KMS-11 (cell line): ENCODE data around the gene SAG.
A peak's percentile ranks its signal among the peaks of the same experiment; 100 is the strongest.

Experiments used
- H2AFZ ChIP-seq: fragments of 200-600 bp; sonication (generic); 2 replicates; pipeline ENCODE4 v1.6.1; 2016; ENCODE audit warnings: antibody characterized with exemption, mixed run types, low read depth
- H3K27ac ChIP-seq: fragments of 200-600 bp; sonication (generic); 2 replicates; pipeline ENCODE4 v1.6.1; 2016; ENCODE audit warnings: mild to moderate bottlenecking, mixed run types
- H3K27me3 ChIP-seq: fragments of 200-600 bp; sonication (generic); 2 replicates; pipeline ENCODE4 v1.6.1; 2017; ENCODE audit warnings: mild to moderate bottlenecking, low read depth, mixed run types, moderate library complexity; ENCODE audit not compliant: insufficient read depth
- H3K36me3 ChIP-seq: fragments of 200-600 bp; sonication (generic); 2 replicates; pipeline ENCODE4 v1.6.1; 2017; ENCODE audit warnings: mild to moderate bottlenecking, mixed run types; ENCODE audit not compliant: insufficient read depth
- H3K4me1 ChIP-seq: fragments of 200-600 bp; sonication (generic); 2 replicates; pipeline ENCODE4 v1.6.1; 2016; ENCODE audit warnings: mild to moderate bottlenecking, low read depth, mixed run types; ENCODE audit not compliant: poor library complexity, severe bottlenecking
- H3K4me2 ChIP-seq: fragments of 200-600 bp; sonication (generic); 2 replicates; pipeline ENCODE4 v1.7.0; 2016; ENCODE audit warnings: mild to moderate bottlenecking, mixed run types
- H3K4me3 ChIP-seq: fragments of 200-600 bp; sonication (generic); IDR thresholded peaks from 2 replicates; pipeline ENCODE4 v1.6.1; 2017; ENCODE audit warnings: low read depth, low read length, mixed read lengths; ENCODE audit not compliant: insufficient read depth
- H3K79me2 ChIP-seq: fragments of 200-600 bp; sonication (generic); 2 replicates; pipeline ENCODE4 v1.6.1; 2016; ENCODE audit warnings: low read depth, mixed run types; ENCODE audit not compliant: insufficient read depth
- H3K9ac ChIP-seq: fragments of 200-600 bp; sonication (generic); 2 replicates; pipeline ENCODE4 v1.6.1; 2016; ENCODE audit warnings: mild to moderate bottlenecking, mixed run types
- H4K20me1 ChIP-seq: fragments of 200-600 bp; sonication (generic); 2 replicates; pipeline ENCODE4 v1.6.1; 2016; ENCODE audit warnings: mild to moderate bottlenecking, mixed run types; ENCODE audit not compliant: insufficient read depth
- CTCF ChIP-seq: fragments of 200-600 bp; sonication (generic); conservative IDR thresholded peaks from 2 replicates; pipeline ENCODE4 v1.6.1; 2017; ENCODE audit warnings: low read depth, mild to moderate bottlenecking, antibody characterized with exemption, low read length, moderate library complexity, mixed read lengths

Gene SAG

GRCh38 chr2:233353769-233354499 lies 46.3 kb downstream of the SAG start, which contains the start of gene DGKD:
TSS of gene DGKD (plus strand) at chr2:233354494. CDS start at chr2:233354519, 25 bp downstream.
- TF ChIP-seq CTCF = peak; percentile 51
- H4K20me1 ChIP-seq = no peaks in the 10 kb centered on the region
- no peaks in the 10 kb centered on the region for H3K36me3 ChIP-seq
- peak within 1 kb of the TSS; percentile 35; the same call in 1 of the 2 replicates for H3K27ac ChIP-seq
- peak within 1 kb of the TSS; percentile 91 for H3K4me2 ChIP-seq
- no peaks in the 10 kb centered on the region for H3K27me3 ChIP-seq
- H3K4me1 ChIP-seq = peaks cover 16% of the 10 kb centered on the region
- H3K79me2 ChIP-seq = peaks cover 21% of the 10 kb centered on the region; the same call in 1 of the 2 replicates
- H3K9ac ChIP-seq = peak within 1 kb of the TSS; percentile 63; the same call in 1 of the 2 replicates
- peak within 1 kb of the TSS; percentile 100 for H2AFZ ChIP-seq
- H3K4me3 ChIP-seq = peak within 1 kb of the TSS; percentile 80

GRCh38 chr2:233354500-233354924 lies 46.9 kb downstream of the SAG start:
- Histone ChIP-seq H3K27me3 (no peaks in the 10 kb centered on the region), H3K9ac (no peak overlapping the region), H3K79me2 (peaks cover 21% of the 10 kb centered on the region; the same call in 1 of the 2 replicates), H3K4me2 (no peak overlapping the region), H3K27ac (no peak overlapping the region), H3K4me3 (no peak overlapping the region), H3K4me1 (peaks cover 16% of the 10 kb centered on the region), H4K20me1 (no peaks in the 10 kb centered on the region), H3K36me3 (no peaks in the 10 kb centered on the region), H2AFZ (no peak overlapping the region)
- no peak for TF ChIP-seq CTCF

- Histone ChIP-seq H3K4me2 (peak overlapping the region; percentile 72), H3K79me2 (peaks cover 21% of the 10 kb centered on the region; the same call in 1 of the 2 replicates), H3K27ac (no peak overlapping the region), H2AFZ (peak overlapping the region; percentile 11; the same call in 1 of the 2 replicates), H3K27me3 (no peaks in the 10 kb centered on the region), H3K4me1 (peaks cover 16% of the 10 kb centered on the region), H3K4me3 (no peak overlapping the region), H3K36me3 (no peaks in the 10 kb centered on the region), H4K20me1 (no peaks in the 10 kb centered on the region), H3K9ac (peak overlapping the region; percentile 29; the same call in 1 of the 2 replicates)
- no peak for TF ChIP-seq CTCF
Observed at GRCh38 chr2:233354971-233355574, 47.5 kb downstream of the SAG start.

- no peak for TF ChIP-seq CTCF
- H3K4me2 ChIP-seq = peak overlapping the region; percentile 72; the same call in 1 of the 2 replicates
- H3K9ac ChIP-seq = no peak overlapping the region
- H3K27ac ChIP-seq = no peak overlapping the region
- no peaks in the 10 kb centered on the region for H3K27me3 ChIP-seq
- H3K4me1 ChIP-seq = peaks cover 16% of the 10 kb centered on the region
- H3K36me3 ChIP-seq = no peaks in the 10 kb centered on the region
- H3K4me3 ChIP-seq = no peak overlapping the region
- H3K79me2 ChIP-seq = peaks cover 21% of the 10 kb centered on the region; the same call in 1 of the 2 replicates
- H4K20me1 ChIP-seq = no peaks in the 10 kb centered on the region
- no peak overlapping the region for H2AFZ ChIP-seq
Observed at GRCh38 chr2:233355916-233356315, 48.3 kb downstream of the SAG start.
